HepG2 (cell line): Measurements from ENCODE around the gene CDCP1.

Experiments
- EP300 ChIP-seq, 3 experiments: sonication (generic) in 1 of 3; formaldehyde crosslinking in 1 of 3; IDR thresholded peaks; 2 replicates each; pipeline versions ENCODE4 v1.5.1 to v1.6.1; 2011 to 2020; ENCODE audit warnings: low read depth in 2 of 3, low read length in 2 of 3, borderline replicate concordance in 1 of 3, improper control_type of control experiment in 1 of 3, mild to moderate bottlenecking in 1 of 3, missing genetic modification reagents in 1 of 3, moderate library complexity in 1 of 3
- GABPB1 ChIP-seq: IDR thresholded peaks from 2 replicates; pipeline ENCODE4 v1.6.1; 2016; ENCODE audit warnings: mild to moderate bottlenecking, missing genetic modification reagents, moderate library complexity, missing compliant biosample characterization
- HDAC2 ChIP-seq: sonication (generic); formaldehyde crosslinking; IDR thresholded peaks from 2 replicates; pipeline ENCODE4 v1.4.0; 2020; ENCODE audit warnings: missing genetic modification reagents
- KAT2B ChIP-seq: fragments of 150-350 bp; IDR thresholded peaks from 2 replicates; pipeline ENCODE4 v1.6.1; 2014; ENCODE audit warnings: low read depth, low read length, borderline replicate concordance
- KMT2A ChIP-seq: sonication (generic); formaldehyde crosslinking; IDR thresholded peaks from 2 replicates; pipeline ENCODE4 v1.4.0; 2020; ENCODE audit warnings: missing genetic modification reagents
- NFATC3 ChIP-seq: sonication (generic); formaldehyde crosslinking; IDR thresholded peaks from 2 replicates; pipeline ENCODE4 v1.5.1; 2020; ENCODE audit warnings: mild to moderate bottlenecking, missing genetic modification reagents
- ZFP90 ChIP-seq: sonication (generic); formaldehyde crosslinking; IDR thresholded peaks from 2 replicates; pipeline ENCODE4 v1.8.0; 2022; ENCODE audit warnings: missing genetic modification reagents, mild to moderate bottlenecking, inconsistent platforms, borderline replicate concordance
- ZNF253 ChIP-seq: sonication (generic); formaldehyde crosslinking; IDR thresholded peaks from 2 replicates; pipeline ENCODE4 v1.8.0; 2022; ENCODE audit warnings: mild to moderate bottlenecking, missing genetic modification reagents, borderline replicate concordance
- TF ChIP-seq, protein P1 (sequence below): IDR thresholded peaks from 2 replicates; pipeline ENCODE4 v1.6.1; 2016; ENCODE audit warnings: low read depth, borderline replicate concordance
- TF ChIP-seq, protein P2 (sequence below): sonication (generic); formaldehyde crosslinking; IDR thresholded peaks from 2 replicates; pipeline ENCODE4 v1.5.0; 2020; ENCODE audit warnings: mild to moderate bottlenecking, missing genetic modification reagents, moderate library complexity
- TF ChIP-seq, protein P3 (sequence below): sonication (generic); formaldehyde crosslinking; IDR thresholded peaks from 2 replicates; pipeline ENCODE4 v1.4.0; 2020; ENCODE audit warnings: mild to moderate bottlenecking, missing genetic modification reagents, borderline replicate concordance

DNA sequence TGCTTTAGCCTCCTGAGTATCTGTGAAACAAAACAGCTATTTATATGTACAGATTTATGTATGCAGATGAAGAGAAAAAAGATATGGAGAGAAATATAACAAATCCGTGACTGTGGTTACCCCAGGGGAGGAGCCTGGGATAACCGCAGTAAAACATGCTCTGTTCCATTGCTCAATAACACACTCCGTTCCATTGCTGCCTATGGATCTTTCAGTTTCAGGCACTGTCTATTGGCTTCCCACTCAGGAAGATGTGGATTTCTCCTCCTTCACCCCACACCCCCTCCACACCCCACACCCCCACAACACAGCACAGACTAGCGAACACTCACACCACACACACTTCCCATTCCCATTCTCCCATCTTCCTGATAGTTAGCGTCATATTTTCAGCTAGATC, 47.9 kb downstream of the CDCP1 start:
- TF ChIP-seq KMT2A (CRISPR knock-in tag) (no peak), ZNF253 (CRISPR knock-in tag) (no peak), ZFP90 (no peak), GABPB1 (CRISPR knock-in tag) (no peak), EP300 (IDR thresholded peaks at IDR 0.05; ENCODE audit: low read depth in 2 of 2, low read length in 2 of 2) (no peak), EP300 (CRISPR knock-in tag; IDR thresholded peaks at IDR 0.05; ENCODE audit: borderline replicate concordance) (no peak), KAT2B (no peak), HDAC2 (CRISPR knock-in tag) (no peak), NFATC3 (no peak)
- TF ChIP-seq, protein P1, sequence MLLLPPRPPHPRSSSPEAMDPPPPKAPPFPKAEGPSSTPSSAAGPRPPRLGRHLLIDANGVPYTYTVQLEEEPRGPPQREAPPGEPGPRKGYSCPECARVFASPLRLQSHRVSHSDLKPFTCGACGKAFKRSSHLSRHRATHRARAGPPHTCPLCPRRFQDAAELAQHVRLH (CRISPR knock-in tag): no peak
- TF ChIP-seq, protein P2, sequence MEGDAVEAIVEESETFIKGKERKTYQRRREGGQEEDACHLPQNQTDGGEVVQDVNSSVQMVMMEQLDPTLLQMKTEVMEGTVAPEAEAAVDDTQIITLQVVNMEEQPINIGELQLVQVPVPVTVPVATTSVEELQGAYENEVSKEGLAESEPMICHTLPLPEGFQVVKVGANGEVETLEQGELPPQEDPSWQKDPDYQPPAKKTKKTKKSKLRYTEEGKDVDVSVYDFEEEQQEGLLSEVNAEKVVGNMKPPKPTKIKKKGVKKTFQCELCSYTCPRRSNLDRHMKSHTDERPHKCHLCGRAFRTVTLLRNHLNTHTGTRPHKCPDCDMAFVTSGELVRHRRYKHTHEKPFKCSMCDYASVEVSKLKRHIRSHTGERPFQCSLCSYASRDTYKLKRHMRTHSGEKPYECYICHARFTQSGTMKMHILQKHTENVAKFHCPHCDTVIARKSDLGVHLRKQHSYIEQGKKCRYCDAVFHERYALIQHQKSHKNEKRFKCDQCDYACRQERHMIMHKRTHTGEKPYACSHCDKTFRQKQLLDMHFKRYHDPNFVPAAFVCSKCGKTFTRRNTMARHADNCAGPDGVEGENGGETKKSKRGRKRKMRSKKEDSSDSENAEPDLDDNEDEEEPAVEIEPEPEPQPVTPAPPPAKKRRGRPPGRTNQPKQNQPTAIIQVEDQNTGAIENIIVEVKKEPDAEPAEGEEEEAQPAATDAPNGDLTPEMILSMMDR: no peak
- TF ChIP-seq, protein P3, sequence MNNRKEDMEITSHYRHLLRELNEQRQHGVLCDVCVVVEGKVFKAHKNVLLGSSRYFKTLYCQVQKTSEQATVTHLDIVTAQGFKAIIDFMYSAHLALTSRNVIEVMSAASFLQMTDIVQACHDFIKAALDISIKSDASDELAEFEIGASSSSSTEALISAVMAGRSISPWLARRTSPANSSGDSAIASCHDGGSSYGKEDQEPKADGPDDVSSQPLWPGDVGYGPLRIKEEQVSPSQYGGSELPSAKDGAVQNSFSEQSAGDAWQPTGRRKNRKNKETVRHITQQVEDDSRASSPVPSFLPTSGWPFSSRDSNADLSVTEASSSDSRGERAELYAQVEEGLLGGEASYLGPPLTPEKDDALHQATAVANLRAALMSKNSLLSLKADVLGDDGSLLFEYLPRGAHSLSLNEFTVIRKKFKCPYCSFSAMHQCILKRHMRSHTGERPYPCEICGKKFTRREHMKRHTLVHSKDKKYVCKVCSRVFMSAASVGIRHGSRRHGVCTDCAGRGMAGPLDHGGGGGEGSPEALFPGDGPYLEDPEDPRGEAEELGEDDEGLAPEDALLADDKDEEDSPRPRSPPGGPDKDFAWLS (CRISPR knock-in tag): no peak
